RPMI7951 (cell line): ENCODE results near the gene FAM24B. TPM values are rescaled to one million over a fixed set of nuclear protein-coding genes. Genes with fewer than 3 reads are reported as not detected.
"Not testable (repeated sequence)": the region's sequence is repeated elsewhere in the genome, so short reads cannot be mapped to it uniquely, and the experiment has no call there.

Experiments
- DNase-seq: peaks from one replicate; pipeline ENCODE4 v3.0.0-alpha.2; 2012; ENCODE audit warnings: low read depth
- total RNA-seq: library from RNA; depleted of rRNA; stranded (reverse); fragments of >200 nt; shearing (Covaris generic); gene quantifications from 2 replicates; pipeline ENCODE4 v1.2.3, GENCODE V29; 2014; rRNA removed

FAM24B gene, protein sequence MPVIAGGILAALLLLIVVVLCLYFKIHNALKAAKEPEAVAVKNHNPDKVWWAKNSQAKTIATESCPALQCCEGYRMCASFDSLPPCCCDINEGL
- 3.4 and 5.9 TPM in 2 replicates for total RNA-seq

DNA sequence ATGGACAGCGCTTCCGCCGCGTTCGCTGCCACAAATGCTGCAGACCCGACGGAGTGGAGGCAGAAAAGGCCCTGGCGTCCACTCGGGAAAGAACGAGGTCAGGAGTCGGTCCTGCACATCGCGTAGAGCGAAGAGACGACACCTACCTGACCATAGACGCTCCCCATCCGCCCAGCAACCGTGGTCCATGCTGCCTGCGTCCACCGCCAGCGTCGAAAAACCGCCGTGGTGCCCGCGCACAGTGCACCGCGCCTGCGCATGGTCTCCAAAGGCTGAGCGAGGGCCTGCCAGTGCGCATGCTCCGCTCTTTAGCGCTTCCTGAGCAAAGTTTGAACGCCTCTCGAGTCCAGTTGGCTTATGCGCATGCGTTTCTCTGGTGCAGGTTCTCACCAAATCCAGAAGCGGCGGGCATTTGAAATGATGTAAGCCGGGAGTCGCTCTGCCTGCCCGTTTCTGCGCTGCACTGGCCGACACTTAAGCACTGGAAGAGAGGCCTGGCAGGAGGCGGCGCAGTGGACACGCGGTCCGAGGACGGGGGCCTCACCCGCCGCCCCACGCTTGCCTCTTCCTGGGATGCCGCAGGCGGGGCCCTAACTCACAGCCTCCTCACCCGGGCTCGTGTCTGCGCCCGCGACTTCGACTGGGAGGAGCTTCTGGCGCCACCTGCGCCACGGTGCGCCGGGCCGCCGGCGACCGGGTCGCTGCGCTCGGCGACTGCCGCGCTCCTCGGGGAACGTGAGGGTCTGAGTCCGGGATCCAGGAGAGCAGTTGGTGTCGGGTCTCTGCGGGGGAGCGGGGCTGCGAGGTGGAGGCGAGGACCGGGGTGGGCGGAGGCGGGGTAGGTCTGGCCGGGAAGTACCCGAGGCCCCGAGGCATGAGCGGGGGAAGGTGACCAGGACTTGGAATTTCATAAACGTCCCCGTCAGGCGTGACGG lies at the start of gene FAM24B:
Gene FAM24B, minus strand, starts transcription at position 243 of the 935 bp plus-strand sequence. CDS start 29,066 bp downstream, outside the sequence.
- peak; percentile 96 for DNase-seq

DNA sequence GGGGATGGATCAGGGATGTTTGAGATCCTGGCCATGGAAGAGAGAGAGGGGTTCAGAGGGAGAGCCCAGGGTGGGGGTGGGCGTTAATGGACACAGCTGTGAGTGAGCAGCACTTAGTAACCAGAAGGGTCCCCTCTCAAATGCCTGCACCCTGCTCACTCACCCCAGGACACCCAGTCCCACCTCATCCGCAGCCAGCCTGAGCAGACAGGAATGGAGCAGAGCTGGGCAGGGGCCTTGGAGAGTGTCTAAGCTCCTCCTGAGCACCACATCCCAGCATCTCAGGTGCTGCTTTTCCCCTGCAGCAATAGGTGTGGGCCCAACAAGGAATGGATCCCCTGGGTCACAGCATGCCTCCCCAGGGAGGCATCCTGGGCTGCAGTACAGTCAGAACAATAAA lies 36.3 kb upstream of the FAM24B start:
- no peak for DNase-seq

DNA sequence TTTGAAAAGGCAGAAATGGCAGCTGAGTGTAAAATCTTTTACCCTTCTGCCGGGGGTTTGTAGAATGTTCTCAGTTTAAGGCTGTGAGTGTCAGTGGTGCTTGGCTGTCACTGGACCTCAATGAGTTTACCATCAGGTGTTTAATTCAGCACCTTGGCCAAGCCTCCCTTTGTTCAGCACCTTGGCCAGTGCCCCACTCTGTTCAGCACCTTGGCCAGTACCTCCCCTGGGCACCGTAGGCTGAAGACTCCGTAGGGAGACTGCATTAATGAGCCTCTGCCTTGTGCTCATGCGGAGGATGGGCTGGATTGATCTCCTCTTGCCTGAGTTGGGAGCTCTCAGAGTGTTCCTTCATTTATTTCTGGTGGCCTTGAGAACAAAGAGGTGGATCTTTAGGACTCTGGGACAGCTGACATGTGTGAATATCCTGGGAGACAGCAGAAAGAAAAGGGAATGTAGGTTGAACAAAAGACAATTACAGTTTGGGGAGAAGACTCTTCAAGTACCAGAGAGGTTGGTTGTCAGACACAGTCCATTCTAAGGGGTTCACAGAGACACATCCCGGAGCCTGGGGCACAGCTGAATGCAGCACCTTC lies 32.6 kb upstream of the FAM24B start:
- DNase-seq: peak; percentile 45

DNA sequence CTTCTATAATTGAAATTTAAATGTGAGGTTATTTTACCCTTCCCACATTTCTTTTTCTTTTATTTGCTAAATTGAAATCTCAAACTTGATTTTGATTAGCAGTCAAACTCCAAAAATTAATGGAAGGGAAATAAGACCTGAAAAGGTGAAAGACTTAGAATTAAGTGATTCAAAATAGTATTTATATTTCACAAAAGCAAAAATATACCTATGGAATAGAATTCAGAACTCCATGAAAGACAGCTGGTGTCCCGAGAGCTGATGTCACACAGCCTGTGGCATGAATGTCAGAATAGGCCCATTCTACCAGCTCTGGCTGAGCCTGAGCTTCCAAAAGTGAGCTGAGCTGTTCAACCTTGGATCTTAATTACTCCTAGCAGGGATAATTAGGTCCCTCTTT lies 30.9 kb upstream of the FAM24B start, which contains the start of gene FAM24A:
Gene FAM24A, plus strand, starts transcription at position 301 of the 400 bp plus-strand sequence. CDS start 1,025 bp downstream, outside the sequence.
- DNase-seq: no peak

DNA sequence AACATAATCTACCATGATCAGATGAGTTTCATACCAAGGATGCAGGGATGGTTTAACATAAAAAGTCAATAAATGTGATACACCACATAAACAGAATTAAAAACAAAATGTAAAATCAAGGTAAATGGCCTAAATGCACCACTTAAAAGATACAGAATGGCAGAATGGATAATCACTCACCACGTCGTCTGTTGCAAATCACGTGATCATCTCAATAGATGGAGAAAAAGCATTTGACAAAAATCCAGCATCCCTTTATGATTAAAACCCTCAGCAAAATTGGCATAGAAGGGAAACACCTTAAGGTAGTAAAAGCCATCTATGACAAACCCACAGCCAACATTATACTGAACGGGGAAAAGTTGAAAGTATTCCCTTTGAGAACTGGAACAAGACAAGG lies 24.5 kb upstream of the FAM24B start:
- DNase-seq: not testable (repeated sequence)

DNA sequence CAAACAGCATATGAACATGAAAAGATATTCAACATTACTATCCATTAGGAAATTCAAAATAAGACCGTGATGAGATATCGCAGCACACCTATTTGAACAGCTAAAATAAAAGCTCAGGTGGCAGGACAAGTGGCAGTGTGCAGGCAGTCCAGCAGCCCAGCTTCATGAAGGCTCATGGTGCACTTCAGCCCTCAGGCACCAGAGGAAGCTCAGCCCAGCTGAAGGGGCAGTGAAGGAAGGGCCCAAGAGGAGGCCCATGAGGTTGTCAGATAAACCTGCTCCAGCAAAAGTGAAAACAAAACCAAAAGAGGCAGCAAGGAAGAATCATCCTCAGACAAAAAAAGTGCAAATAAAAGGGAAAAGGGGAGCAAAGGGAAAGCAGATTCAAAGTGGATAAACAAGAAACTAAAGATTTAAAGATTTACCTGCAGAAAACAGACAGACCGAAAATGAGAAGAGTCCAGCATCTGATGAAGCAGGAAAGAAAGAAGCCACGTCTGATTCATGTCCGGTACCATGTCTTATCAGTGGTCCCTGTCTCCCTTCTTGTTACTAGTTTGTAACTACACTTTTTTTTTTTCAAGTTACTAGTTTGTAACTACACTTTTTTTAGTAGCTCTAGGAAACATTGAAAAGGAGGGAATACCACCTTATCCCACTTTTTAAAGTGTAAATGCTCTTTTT lies 15.0 kb upstream of the FAM24B start:
- DNase-seq: peak; percentile 7

DNA sequence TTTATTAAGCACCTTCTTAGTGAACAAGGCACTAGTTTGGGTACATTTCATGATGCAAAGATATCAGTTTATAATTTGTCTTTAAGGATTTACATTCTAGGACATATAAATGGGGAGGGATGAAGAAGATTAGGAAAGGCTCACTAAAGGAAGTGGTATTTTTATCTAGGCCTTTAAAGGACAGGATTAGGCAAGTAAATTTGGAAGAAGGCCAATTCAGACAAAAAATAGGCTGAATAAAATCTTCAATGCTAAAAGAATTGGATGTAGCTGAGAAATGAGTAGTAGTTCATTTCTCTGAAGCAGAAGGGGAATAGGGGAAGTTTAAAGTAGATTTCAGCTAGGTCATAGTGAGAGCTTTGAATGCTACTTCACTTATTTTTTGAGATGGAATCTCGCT lies 4.8 kb upstream of the FAM24B start:
- no peak for DNase-seq

DNA sequence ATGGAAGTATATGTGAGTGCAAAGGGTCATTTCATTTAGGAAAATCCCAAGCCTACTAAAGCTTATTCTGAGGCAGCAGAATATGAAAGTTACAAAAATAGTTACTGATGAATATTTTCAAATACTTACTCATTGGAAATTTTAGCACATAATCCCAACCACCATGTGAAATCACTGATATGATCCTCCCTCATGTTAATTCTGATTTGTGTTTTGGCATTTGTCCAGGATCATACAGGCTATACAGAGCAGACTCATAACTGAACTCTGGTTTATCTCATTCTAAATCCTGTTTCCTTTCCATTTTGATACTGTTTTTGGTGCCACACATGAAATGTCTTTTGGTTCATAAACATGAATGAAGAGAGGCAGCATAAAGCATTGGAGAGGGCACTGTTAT lies 3.4 kb upstream of the FAM24B start:
- no peak for DNase-seq

DNA sequence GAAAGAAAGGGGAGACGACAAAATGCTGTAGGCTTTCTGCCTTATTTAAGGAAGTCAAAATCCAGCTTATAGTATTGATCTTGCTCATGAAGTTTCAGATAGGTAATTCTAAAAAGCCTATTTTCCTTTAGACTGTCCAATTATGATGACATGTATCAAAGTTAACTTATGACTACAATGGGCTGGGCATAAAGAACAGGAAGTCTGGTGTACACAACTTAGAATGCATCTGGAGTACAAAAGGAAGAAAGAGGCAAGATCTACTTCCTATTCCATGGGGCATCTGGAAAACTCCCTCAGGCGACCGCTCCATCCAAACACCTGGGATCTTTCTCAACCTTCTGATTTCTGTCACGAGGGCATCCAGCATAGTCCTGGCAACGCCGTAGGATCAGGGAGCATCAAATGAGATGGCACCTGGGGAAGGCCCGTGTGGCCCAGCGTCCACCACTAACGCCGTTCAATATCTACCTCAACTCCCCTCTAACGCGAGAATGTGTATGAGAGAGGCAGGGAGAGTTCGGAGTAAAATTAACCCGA lies 512 bp downstream of the FAM24B start:
- DNase-seq: no peak

DNA sequence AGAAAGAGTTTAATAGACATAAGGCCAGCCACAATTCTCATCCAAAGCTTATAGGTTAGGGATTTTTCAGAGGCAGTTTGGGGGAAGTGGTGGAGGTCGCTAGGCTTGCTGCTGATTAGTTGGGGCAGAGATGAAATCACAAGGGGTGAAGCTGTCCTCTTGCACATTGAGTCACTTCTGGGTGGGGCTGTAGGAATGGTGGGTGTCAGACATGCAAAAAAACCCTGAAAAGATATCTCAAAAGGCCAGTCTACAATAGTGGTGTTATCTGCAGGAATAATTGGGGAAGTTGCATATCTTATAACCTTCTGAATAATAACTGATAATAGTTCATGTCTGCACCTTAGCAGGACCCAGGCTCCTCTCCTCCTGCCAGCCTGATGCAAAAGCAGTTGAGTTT lies 2.1 kb downstream of the FAM24B start:
- DNase-seq: no peak

DNA sequence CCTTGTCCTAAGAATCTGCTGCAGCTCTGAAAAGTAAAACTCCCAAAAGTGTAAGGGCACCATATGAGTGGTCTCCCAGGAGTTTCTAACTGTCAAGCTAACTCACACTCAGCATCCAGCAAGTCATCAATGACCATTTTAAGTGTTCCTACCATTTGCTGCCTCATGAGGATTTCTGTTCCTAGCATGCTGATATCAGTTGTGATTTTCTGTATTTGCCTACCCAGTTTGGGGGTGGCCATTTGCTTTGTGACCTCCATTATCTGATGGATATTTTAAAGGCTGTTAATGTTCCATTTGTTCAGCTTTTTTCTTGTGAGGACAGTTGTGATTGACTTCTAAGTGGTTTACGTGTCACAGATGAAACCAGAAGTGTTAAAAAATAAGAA lies 2.9 kb downstream of the FAM24B start:
- DNase-seq: no peak

DNA sequence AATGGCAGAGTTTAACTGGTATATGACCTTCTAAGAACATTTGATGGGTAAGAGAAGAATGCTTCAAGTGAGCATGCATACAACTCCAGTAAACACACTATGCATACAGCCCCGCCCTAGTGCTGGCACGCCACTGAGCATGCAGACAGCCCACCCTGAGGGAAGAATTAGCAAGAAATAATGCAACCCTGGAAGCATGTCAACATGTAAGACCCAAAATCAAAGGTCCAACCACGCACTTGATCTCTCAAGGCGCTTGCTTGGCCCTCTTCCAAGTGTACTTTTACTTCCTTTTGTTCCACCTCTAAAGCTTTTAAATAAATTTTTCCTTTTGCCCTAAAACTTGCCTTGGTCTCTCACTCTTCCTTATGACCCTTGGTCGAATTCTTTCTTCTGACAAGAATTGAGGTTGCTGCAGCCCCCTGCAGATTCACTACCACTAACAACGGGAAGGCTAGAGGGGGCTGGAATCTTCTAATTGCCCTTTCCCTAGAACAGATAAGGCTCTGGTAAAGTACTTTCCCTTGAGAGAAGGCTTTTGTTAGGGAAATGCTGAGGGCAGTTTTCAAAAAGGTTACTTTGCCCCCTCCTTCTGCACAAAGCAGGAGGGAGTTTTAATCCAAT lies 3.4 kb downstream of the FAM24B start:
- DNase-seq: no peak

DNA sequence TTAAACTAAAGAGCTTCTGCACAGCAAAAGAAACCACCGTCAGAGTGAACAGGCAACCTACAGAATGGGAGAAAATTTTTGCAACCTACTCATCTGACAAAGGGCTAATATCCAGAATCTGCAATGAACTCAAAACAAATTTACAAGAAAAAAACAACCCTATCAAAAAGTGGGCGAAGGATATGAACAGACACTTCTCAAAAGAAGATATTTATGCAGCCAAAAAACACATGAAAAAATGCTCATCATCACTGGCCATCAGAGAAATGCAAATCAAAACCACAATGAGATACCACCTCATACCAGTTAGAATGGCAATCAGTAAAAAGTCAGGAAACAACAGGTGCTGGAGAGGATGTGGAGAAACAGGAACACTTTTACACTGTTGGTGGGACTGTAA lies 7.4 kb downstream of the FAM24B start:
- DNase-seq: not testable (repeated sequence)

DNA sequence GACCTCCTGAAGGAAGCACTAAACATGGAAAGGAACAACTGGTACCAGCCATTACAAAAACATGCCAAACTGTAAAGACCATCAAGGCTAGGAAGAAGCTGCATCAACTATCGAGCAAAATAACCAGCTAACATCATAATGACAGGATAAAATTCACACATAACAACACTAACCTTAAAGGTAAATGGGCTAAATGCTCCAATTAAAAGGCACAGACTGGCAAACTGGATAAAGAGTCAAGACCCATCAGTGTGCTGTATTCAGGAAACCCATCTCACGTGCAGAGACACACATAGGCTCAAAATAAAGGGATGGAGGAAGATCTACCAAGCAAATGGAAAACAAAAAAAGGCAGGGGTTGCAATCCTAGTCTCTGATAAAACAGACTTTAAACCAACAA lies 10.6 kb downstream of the FAM24B start:
- DNase-seq: not testable (repeated sequence)

DNA sequence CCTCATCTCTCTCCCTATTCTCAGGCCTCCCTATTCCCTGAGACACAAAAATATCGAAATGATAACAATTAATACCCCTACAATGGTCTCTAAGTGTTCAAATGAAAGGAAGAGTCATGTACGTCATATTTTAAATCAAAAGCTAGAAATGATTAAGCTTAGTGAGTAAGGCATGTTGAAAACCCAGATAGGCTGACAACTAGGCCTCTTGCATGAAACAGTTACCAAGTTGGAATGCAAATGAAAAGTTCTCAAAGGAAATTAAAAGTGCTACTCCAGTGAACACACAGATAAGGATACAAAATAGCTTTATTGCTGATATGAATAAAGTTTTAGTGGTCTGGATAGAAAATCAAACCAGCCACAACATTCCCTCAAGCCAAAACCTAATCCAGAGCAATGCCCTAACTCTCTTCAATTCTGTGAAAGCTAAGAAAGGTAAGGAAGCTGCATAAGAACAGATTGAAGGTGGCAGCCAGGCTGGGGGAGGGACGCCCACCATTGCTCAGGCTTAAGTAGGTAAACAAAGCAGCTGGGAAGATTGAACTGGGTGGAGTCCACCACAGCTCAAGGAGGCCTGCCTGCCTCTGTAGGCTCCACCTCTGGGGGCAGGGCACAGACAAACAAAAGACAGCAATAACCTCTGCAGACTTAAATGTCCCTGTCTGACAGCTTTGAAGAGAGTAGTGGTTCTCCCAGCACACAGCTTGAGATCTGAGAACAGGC lies 12.5 kb downstream of the FAM24B start:
- not testable (repeated sequence) for DNase-seq

DNA sequence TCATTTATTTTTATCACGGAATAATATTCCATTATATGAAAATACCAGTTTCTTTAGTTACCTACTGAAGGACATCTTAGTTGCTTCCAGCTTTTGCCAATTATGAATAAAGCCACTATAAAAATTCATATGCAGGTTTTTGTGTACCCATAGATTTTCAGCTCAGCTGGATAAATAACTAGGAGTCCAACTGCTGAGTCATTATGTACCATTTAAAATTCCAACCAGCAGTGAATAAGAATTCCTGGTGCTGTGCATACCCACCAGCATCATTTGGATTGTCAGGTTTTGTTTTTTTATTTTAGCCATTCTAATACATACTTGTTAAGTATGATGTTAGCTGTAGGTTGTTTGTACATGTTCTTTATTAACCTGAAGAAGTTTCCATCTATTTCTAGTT lies 14.5 kb downstream of the FAM24B start:
- no peak for DNase-seq

DNA sequence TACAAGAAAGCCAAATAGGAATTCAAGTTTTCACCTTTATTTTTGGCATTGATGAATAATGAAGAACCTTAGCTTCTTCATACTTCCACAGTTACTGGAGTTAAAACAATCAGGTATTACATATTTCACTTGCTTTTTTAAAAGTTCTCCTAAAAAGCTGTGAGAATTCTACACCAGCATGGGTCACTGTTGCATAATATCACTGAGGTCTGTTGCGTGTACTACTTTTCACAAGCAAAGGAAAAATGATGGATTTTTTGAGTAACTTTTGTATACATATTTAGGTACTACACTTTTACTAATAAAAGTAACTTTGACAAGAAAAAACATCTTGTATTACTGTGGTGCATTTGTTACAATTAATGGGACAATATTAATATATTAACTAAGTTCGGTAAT lies 15.2 kb downstream of the FAM24B start:
- DNase-seq: no peak

DNA sequence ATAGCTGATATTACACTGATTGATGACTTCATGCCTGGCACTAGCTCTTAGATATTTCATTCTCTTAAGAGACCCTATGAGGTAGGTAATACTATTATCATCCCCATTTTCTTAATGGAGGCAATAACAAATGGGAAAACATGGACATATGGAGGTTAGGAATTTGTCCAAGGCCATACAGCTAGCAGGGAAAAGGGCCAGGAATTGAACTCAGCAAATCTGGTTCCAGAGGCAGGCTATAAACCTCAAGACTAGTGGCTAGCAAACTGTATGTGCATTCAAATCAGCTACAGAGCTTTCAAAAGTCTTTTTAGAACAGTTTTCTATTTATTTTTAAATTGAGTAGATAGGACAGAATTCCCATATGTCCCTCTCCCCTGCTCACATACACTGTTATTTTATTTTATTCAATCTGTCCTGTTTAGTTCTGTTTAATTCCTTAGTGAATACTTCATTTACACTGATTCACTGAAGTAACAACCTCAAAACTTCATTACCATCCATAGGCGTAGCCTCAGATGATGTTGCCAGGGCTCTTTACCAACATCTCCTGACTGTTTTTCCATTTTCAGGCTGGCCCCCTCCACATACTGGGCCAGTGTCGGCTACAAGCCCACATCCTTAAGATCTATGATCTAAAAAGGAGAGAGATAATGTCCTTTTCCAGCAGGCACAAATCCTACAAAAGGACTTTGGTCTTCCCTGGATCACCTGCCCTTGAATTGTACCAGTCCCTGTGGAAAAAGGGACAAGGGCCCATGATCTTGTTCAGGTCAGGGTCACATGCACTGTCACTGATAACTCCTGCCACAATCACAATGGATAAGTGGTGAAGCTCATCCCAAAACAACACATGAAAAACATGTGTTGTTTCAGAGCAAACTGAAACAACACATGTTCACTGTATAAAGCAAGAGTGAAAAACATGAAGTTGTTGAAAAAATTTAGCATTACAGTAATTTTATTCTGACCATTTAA lies 15.9 kb downstream of the FAM24B start:
- no peak for DNase-seq

DNA sequence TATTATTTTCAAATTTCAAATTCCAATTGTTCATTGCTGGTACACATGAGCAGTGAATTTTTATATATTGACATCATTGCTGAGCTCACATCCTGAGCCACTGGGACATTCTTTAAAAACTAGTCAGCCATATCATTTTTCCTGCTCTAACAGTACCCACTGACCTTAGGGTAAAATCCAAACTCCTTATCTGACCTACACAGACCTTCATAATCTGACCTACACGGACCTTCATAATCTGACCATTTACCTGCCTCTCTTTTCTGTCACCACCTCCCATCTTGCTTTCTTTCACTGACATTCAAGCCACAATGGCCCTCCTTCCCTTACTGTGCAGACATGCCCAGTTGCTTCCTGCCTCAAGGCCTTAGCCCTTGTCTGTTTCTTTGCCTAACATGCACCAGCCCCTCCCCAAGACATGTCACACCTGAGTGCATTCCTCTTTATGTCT lies 17.6 kb downstream of the FAM24B start:
- peak; percentile 55 for DNase-seq
